Ovary (tissue), 3 donors: ENCODE measurements around the gene SUGCT.

ENCODE experiments used
- CTCF ChIP-seq, 3 donors: fragments of 450-650 bp in 2 of 3; fragments of 200-600 bp in 1 of 3; IDR thresholded peaks; one replicate each; pipeline versions ENCODE4 v1.5.1 to v1.8.0; 2016 to 2022; ENCODE audit warnings: antibody characterized with exemption in 3 of 3, mild to moderate bottlenecking in 1 of 3
- POLR2A ChIP-seq: fragments of 450-650 bp; IDR thresholded peaks from one replicate; pipeline ENCODE4 v1.6.1; 2017; ENCODE audit warnings: antibody characterized with exemption, mild to moderate bottlenecking, moderate library complexity
- donor health status: DM: no; HTN: no; CAD: no.

GRCh38 chr7:40315277-40315676, 180.5 kb downstream of the SUGCT start:
- no peak for TF ChIP-seq CTCF (IDR thresholded peaks at IDR 0.05)
- TF ChIP-seq POLR2A, result no peak
